SK-N-MC (cell line): ENCODE measurements around the gene SOCS1.

Experiments used
- EZH2 ChIP-seq: fragments of 200-600 bp; sonication (generic); IDR thresholded peaks from one replicate; pipeline ENCODE4 v1.6.1; 2017; ENCODE audit warnings: antibody characterized with exemption
- POLR2AphosphoS5 ChIP-seq: IDR thresholded peaks from 2 replicates; pipeline ENCODE4 v1.6.1; 2012; ENCODE audit warnings: mild to moderate bottlenecking, low read depth, low read length, borderline replicate concordance

GRCh38 chr16:11205065-11205699 lies 50.8 kb downstream of the SOCS1 start:
- TF ChIP-seq POLR2AphosphoS5 (no peak), EZH2 (no peak)
